ENCODE results near the gene KCTD2.

KCTD2 gene

DNA sequence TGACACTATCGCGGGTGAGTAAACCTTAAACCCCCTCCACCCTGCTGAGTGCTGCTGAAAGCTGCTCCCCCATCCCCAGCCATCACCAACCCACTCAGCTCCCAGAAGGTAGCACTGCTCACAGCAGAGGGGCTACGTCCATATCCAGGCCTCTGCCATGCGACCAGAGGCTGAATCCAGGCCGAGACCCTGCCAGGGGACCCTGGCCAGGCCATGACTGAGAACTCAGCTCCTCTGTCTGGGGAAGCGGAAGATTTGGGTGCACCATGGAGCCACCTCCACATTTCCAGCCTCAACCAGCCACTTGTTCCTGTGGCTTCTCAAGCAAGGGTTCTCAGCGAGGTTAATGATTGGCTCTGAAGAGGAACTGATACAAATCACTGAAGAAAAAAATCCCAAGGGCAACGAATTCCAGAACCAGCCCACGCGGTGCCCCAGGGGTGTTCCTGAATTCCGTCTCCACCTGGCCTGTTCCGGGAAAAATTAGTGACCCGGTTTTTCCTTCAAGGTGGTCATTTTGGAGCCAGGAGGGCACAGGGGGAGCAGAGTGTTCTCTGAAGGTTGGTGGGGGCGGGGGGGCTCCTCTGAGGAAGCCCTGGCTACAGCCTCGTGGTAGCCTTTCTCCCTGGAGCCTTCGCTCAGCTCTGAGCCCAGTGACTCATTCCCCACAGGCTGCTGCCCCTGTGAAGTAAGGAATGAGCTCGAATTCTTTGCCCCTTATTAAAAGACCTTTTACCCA is 31.4 kb downstream of the KCTD2 start:
- DNase-seq = no peak

DNA sequence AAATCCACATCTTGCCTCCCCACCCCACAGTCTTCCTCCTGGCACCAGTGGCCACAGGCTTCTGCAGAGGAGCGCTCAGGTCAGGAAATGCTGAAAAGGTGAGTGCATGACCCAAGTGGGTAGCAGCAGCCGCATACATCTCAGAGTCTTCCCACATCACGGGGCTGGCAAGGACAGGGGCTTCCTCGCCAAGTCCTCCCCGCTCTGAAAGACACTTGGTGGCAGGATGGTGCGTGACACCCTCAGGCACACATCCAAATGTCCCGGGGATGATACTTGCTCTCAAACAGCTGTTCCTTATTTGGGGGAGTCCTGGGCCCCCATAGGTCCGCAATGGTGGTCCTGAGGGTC is 32.0 kb downstream of the KCTD2 start:
- DNase-seq = no peak

DNA sequence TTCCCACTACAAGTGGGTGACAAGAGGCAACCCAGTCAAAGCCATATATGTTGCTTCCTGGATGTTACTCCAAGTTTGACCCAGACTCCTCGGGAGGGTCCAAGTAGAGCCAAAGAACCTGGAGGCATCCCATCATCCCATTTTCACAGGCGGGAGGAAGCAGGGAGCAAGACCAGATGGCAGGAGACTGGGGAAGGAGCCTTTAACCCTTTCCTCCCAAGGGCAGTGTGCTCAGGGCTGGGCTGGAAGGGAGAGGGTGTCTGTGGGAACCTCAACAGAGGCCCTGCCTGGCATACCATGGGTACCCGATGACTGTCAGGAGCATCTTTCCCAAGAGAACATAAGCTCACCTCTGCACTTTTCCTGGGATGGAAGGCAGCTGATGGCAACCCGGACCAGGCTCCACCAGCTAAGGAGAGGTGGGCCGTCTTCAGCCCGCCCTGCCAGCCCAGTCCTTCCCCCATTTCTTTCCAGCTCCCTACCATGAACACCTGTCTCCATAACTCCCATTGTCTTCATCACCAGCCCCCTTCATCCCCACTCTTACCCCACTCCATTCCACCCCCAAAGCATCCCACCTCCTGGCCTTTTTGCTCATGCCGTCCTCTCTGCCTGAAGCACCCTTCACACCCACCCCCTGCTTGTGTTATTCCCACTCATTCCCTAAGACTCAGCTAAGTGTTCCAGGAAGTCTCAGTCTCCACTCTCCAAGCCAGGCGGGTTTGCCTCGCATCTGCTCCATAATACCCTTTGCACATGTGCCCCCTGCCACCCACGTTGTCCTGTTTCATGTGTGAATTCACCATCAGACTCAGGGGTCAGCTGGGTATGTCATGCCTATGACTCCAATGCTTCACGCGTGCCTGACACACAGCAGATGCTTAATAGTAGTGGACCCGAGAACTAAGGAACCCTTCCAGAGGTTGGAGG is 34.9 kb downstream of the KCTD2 start:
- DNase-seq = no peak

DNA sequence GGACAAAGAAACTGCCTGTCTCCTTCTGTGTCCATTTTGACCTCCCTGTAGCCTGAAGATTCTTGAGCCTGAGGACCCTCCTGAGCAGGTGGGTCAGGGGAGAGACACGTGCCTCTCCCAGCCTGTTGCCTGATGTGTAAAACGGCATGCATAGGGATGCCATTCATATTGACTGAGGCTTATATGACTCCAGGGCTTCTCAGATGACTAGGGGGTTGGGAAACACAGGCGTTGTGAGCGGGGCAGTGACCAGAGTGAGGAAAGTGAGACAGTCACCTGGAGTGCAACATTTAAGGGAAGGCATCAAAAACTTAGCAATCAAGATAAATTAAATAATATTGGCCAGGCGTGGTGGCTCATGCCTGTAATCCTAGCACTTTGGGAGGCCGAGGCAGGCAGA is 35.7 kb downstream of the KCTD2 start:
- DNase-seq = no peak

DNA sequence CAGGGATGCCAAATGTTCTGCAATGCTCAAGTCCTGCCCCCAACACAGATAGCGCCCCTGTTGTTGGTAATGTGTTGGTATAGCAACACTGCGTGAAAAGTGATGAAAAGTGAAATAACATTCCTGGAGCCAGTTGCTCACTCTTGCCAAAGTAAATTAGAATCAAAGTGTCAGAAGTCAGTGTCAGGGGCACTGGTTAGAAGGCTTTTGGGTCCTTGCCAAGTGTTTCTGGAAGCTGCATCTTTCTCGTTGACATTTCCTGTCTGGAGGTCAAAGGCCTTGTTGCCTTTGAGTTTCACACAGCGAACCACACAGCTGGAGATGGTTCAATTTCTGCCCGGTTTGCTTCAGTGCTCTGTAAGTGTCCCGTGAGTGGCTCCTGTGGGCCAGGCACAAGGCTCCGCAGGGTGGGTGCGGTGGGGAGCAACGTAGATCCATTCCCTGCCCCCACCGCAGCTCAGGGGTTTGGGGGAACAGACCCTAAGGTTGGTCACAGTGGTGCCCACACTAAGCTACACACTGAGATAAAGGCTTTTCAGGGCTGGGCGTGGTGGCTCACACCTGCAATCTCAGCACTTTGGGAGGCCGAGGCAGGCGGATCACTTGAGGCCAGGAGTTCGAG is 37.1 kb downstream of the KCTD2 start:
- peak; percentile 59 for DNase-seq

DNA sequence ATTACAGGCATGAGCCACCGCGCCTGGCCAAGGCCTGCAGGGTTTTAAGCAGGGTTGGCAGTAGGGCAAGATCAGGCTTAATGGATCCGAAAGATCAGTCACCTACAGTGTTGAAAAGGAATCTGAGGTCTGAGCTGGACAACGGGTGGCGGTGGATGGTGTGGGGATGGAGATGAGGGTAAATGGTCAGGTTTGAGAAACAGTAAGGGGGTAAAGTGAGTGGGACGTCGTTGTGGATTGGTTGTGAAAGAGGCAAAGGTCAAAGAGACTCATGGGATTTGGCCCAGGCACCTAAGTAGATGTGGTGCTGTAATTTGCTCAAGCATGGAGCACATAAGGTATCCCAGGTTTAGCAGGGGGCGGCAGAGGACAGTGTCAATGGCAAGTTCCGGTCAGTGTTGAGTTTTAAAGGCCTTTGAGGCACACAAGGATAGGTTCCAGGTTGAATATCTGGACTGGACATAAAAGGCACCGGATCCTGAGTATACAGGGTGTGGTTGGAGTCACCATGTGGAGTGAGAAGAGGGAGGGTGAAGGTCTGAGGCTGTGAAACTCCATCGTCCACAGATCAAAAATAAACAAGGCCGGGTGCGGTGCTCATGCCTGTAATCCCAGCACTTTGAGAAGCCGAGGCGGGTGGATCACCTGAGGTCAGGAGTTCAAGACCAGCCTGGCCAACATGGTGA is 39.6 kb downstream of the KCTD2 start:
- no peak for DNase-seq

DNA sequence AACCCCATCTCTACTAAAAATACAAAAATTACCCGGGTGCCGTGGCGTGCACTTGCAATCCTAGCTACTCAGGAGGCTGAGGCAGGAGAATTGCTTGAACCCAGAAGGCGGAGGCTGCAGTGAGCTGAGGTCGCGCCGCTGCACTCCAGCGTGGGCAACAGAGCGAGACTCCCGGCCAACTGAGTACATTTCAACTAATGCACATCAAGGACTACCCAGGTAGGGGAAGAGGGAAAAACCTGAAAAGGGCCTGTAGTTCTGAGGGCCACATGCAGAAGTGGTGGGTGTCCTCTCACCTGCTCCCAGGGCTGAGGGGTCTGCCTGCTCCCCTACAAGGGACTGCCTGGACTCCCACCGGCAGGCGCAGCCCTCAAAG is 40.1 kb downstream of the KCTD2 start:
- no peak for DNase-seq

DNA sequence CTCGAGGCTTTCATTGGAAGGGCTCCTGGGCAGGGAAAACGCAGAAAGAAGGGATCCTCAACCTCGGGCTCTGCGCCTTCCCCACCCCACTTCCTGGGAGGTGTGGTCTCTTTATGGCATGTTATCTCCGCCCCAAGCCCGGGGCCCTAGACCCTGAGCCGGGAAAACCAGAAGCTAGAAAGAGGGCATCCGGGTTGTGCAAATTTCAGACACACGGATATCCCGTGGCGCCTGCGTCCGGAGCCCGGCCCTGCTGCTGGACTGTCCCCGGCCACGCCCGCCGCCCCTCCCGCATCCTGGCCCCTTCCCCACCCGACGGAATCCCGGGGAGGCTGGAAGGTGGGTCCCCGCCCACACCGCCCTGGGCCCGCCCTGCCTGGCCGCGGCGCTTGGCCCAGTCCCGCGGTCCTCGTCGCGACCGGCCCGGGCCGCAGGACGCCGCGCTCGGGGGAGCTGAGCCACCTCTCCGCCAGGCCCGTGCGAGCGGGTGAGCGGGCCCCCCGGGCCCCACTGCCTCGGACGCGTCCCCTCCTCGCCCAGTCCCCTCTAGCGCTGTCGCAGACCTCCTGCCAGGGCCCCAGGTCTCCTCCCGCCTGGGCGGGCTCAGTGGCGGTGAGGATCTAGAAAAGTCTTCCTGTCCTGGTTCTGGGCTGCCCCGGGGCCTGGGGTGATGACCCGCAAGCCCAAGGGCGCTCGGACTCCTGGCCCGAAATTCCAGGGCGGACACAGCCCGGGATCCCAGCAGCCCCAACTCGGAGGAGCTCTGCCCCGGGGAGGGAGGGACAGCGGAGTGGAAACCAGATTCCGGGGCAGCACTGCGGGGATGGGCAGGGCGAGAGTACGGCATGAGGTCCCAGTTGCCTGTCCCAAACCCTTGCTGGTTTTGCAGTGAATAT is 40.8 kb downstream of the KCTD2 start, which contains the start of gene SLC16A5:
Gene SLC16A5, plus strand, starts transcription at position 397 of the 896 bp plus-strand sequence. CDS start 5,683 bp downstream, outside the sequence.
- peak; percentile 72 for DNase-seq

DNA sequence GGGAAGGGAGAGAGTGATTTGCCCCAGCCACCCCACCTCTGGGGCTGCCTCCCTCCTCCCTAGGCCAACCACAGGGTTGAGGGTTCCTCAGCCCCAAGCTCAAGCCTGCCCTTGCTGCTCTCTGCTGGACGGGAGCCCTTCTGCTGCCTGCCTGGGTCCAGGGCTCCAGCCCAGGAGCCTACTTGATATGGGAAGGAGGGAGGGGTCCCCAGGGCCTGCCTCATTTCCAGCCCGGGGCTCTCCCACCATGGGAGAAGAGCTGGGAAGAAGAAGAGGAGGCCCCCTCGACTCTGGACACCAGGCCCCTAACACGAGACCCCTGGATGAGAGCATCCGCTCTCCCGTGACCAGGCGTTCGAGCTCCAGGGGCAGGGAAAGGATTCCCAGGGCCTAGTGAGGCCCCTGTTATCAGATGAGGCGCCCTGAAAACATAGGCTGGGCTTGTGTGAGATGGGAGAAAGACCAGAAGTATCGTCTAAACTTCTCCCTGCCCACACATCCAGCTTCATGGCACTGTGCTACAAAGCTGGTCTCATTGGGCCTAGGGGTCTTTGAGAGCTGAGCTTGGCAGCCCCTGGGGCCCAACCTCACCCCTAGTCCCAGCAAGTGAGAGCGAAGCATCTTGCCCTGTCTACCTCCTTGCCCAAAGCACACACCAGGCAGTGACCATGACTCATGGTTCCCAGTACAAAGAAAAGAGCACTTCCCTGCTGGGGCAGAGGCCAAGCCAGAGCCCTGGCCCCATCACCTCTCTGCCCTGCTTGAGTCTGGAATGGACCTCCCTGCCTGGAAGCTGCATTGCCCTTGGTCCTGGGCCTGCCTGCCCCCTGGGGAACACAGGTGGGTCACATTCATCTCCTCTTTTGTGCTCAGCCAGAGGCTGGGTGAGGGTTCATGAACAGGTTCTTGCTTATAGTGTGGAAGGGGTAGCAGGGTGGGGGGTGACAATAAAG is 41.7 kb downstream of the KCTD2 start:
- DNase-seq = peak; percentile 10

DNA sequence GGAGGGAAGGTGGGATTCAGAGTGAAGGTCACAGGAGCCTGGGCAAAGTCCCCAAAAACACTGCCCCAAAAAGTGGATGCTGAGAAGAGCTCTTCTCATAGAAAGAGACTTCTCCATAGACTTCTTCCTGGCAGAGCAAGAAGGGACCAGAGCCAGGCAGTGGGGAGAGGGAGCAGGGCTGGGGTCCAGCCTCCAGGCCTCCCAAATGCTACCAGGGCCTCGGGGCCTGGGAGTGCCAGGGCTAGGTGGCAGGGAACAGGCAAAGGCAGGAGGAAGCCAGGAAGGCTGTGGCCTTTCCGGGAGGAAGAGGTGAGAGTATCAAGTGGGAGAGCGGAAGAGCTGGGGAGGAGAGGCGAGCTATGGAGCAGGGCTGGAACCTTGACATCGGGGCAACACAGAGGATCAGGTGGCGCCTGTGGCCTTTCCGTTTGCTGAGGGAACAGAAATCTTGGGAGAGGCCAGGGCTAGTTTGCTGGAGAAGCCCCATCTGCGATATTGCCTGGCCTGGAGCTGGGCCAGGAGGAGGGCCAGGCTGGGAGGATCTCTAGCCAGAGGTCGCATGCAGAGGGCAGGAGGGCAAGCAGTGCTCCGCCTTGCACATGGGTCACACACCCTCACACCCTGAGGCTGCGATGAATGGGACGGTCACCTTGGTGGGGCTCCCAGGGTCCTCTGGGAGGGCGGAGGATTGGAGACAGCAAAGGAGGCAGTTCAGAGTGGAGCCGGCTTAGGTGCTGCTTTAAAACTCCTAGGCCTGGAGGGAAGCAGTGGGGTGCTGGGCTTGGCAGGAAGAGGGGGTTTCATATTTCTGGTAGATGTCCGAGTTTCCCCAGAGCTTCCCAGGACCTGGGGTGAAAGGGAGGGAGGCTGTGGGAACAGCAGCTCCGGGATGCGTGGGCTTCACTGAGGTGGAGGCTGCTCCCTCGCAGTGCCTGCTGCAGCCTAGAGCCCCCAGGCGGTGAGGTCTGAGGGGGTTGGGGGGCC is 44.1 kb downstream of the KCTD2 start:
- DNase-seq = no peak

DNA sequence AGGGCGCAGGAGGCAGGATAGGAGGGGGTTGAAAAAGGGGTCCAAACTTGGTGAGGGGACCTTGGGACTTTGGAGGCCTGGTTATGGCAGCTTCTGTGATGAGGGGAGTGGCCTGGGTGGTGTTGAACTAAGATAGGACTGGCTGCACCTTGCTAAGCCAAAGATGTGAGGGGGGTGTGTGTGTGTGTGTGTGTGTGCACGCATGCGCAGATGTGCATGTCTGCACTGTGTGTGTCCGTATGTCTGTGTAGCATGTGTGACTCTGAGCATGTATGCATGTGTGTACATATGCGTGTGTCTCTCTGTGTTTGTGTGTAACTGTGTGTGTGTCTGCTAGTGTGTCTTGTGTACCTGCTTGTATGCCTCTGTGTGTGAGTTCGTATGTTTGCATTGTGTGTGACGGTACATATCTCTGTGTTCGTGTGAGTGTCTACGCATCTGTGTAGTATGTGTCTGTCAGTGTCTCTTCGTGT is 44.9 kb downstream of the KCTD2 start:
- no peak for DNase-seq

DNA sequence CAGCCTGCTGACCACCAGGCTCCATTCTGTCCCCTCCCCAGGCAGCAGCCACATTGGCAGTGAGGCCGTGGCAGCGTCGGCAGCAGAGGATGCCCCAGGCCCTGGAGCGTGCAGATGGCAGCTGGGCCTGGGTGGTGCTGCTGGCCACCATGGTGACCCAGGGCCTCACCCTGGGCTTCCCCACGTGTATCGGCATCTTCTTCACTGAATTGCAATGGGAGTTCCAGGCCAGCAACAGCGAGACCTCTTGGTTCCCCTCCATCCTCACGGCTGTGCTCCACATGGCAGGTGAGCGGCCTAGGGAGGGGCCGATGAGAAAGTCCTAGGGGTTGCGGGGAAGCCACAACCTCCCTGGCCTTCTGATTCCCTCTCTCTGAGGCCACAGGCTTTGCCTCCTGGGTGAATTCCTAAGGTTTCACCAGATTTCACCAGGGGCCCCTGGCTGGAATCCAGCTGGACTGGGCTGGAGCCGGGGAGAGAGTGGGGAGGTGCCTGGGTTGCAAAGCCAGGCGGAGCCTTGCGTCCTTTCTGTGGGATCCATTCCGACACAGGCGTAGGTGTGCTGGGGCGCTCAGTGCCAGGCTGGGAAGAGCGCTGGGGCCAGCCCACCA is 46.6 kb downstream of the KCTD2 start:
- no peak for DNase-seq

DNA sequence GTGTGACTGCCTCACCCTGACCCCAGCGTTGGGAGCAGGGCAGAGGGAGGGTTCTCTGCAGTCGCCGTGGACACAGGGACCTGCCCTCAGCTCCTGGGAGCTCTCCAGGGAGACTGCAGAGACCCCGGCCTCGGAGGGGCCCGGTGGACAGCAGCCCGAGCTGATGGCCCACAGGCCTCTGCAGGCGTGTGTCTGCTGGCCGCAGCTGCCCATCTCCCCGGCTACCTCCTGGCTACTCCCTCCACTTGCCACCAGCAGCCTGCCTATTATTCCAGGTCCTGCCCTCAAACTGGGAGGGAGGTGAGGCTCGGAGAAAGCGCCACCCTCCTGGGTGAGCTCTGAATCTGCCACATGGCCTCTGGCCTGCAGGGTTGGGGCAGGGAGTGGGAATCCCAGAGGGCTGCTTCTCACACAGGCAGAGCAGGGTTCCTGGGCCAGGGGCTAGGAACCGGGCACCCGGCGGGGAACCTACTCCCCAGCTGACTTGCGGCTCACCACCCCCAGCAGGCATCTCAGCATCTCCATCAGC is 47.9 kb downstream of the KCTD2 start:
- no peak for DNase-seq

DNA sequence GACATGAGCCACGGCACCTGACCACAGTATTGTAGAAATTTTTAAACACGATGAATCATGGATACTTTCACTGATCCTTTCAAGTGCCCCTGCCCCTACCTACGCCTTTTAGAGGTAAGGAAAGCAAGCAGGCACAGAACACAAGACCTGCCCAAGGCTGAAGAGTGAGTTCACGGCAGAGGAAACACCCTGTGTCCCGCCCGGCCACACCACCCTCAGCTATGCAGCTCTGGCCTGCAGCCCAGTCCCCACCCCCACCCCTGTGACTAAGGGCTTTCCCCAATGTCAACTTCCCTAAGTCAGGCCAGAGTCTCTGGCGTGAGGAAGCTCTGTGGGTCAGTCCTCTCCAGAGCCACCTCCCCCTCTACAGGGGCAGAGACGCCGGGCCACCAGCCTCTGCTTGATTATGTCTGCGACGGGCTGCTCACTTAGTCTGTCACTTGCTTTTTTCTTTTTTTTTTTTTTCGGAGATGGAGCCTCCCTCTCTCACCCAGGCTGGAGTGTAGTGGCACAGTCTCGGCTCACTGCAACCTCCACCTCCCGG is 49.1 kb downstream of the KCTD2 start:
- no peak for DNase-seq

DNA sequence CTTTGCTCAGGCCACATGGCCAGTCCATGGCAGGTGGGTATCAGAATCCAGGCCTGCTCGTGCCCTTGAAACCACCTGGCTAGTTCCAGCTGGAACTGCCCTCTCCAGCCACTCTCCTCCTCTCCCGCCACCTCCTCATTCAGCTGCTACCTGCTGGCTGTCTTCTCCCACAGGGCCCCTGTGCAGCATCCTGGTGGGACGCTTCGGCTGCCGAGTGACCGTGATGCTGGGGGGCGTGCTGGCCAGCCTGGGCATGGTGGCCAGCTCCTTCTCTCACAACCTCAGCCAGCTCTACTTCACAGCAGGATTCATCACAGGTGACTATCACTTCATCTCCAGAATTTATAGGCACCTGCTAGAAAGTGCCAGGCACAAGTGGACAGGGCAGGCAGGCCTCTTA is 50.8 kb downstream of the KCTD2 start:
- DNase-seq = no peak

DNA sequence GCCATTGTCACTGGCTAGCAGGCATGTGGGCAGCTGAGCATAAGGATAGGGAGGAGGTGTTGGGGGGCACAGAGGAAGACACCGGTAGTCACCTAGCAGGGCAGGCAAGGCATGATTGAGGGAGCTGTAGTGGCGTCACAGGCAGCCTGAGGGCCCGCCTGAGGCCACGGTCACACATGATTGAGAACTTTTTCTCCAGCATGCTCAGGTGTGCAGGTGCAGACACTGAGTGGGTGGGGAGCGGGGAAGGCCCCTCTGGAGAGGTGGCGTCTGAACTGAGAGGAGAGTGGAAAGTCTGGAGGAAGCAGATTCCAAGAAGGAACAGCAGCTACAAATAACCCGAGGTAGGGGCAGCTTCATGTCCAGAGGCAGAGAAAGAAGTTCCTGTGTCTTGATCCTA is 51.8 kb downstream of the KCTD2 start:
- no peak for DNase-seq

DNA sequence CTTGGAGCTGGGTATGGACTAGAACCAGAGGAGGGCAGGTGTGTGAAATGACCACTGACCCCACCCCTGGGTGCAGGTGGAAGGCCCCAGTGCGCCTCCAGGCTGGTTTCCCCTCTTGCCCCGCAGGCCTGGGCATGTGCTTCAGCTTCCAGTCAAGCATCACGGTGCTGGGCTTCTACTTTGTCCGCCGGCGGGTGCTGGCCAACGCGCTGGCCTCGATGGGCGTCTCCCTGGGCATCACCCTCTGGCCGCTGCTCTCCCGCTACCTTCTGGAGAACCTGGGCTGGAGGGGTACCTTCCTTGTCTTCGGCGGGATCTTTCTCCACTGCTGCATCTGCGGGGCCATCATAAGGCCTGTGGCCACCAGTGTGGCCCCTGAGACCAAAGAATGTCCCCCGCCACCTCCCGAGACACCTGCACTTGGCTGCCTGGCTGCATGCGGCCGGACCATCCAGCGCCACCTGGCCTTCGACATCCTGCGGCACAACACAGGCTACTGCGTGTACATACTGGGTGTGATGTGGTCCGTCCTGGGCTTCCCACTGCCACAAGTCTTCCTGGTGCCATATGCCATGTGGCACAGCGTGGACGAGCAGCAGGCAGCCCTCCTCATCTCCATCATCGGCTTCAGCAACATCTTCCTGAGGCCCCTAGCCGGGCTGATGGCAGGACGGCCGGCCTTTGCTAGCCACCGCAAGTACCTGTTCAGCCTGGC is 53.0 kb downstream of the KCTD2 start:
- DNase-seq = no peak

DNA sequence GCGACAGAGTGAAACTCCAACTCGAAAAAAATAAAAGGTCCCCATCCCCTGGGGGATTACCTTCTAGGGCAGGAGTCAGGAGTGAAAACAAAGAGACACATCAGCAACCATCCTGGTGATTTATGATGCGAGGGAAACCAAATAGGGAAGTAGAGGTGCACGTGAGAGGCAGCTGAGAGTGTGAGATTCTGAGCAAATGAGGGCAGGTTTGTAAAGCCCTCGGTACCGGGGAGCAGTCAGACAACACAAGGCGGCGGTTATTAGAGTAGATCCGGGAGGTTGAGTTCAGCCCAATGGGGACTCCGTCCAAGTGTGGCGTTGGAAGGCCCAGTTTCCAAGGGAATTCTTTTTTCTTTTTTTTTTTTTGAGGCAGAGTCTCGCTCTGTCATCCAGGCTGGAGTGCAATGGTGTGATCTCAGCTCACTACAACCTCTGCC is 55.4 kb downstream of the KCTD2 start:
- no peak for DNase-seq

Data from CD4-positive, alpha-beta T cell treated with Interleukin-6 for 4 hours (primary cell).